MM.1S (cell line): Measurements from ENCODE around the gene PTPRK.

Source experiments
- DNase-seq: peaks from one replicate; pipeline ENCODE4 v3.0.0-alpha.2; 2015
- H2AFZ ChIP-seq: fragments of 300-600 bp; sonication (generic); 2 replicates; pipeline ENCODE4 v1.6.0; 2016; ENCODE audit warnings: antibody characterized with exemption, low read length
- H3F3A ChIP-seq: fragments of 300-600 bp; sonication (generic); 2 replicates; pipeline ENCODE4 v1.6.1; 2016; ENCODE audit warnings: mild to moderate bottlenecking, antibody characterized with exemption, low read length, moderate library complexity, mixed read lengths; ENCODE audit not compliant: insufficient read depth
- H3K27ac ChIP-seq: fragments of 300-600 bp; sonication (generic); 2 replicates; pipeline ENCODE4 v1.5.1; 2016; ENCODE audit warnings: mild to moderate bottlenecking, low read length
- H3K27me3 ChIP-seq: fragments of 300-600 bp; sonication (generic); replicated peaks from 2 replicates; pipeline ENCODE4 v1.6.0; 2016; ENCODE audit warnings: low read length; ENCODE audit not compliant: insufficient read depth
- H3K36me3 ChIP-seq: fragments of 300-600 bp; sonication (generic); replicated peaks from 2 replicates; pipeline ENCODE4 v1.6.1; 2016; ENCODE audit warnings: mild to moderate bottlenecking, low read length, mixed read lengths; ENCODE audit not compliant: insufficient read depth
- H3K4me1 ChIP-seq: fragments of 300-600 bp; sonication (generic); 2 replicates; pipeline ENCODE4 v1.6.1; 2016; ENCODE audit warnings: low read length, mixed read lengths
- H3K4me2 ChIP-seq: fragments of 300-600 bp; sonication (generic); 2 replicates; pipeline ENCODE4 v1.6.0; 2016; ENCODE audit warnings: low read depth, low read length
- H3K4me3 ChIP-seq: fragments of 300-600 bp; sonication (generic); 2 replicates; pipeline ENCODE4 v1.5.1; 2016; ENCODE audit warnings: low read length, mixed read lengths
- H3K79me2 ChIP-seq: fragments of 300-600 bp; sonication (generic); 2 replicates; pipeline ENCODE4 v1.6.1; 2016; ENCODE audit warnings: mixed run types, low read length, mixed read lengths
- H3K9ac ChIP-seq: fragments of 300-600 bp; sonication (generic); 2 replicates; pipeline ENCODE4 v1.6.1; 2016; ENCODE audit warnings: low read length, mixed read lengths
- H3K9me2 ChIP-seq: fragments of 300-600 bp; sonication (generic); replicated peaks from 2 replicates; pipeline ENCODE4 v1.6.1; 2016; ENCODE audit warnings: mild to moderate bottlenecking, low read length, mixed read lengths; ENCODE audit not compliant: insufficient read depth
- H3K9me3 ChIP-seq: fragments of 300-600 bp; sonication (generic); replicated peaks from 2 replicates; pipeline ENCODE4 v1.6.1; 2016; ENCODE audit warnings: mild to moderate bottlenecking, low read length, mixed read lengths; ENCODE audit not compliant: insufficient read depth
- H4K20me1 ChIP-seq: fragments of 300-600 bp; sonication (generic); 2 replicates; pipeline ENCODE4 v1.6.1; 2016; ENCODE audit warnings: mild to moderate bottlenecking, low read length, moderate library complexity, mixed read lengths; ENCODE audit not compliant: insufficient read depth
- CTCF ChIP-seq: fragments of 300-600 bp; sonication (generic); IDR thresholded peaks from 2 replicates; pipeline ENCODE4 v1.5.1; 2016; ENCODE audit warnings: antibody characterized with exemption, low read length, mixed read lengths
- EZH2 ChIP-seq: fragments of 300-600 bp; sonication (generic); optimal IDR thresholded peaks from 2 replicates; pipeline ENCODE3; 2017; ENCODE audit warnings: low read depth, mild to moderate bottlenecking, antibody characterized with exemption, low read length, mixed read lengths
- EZH2phosphoT487 ChIP-seq: fragments of 300-600 bp; sonication (generic); IDR thresholded peaks from 2 replicates; pipeline ENCODE4 v1.6.1; 2018; ENCODE audit warnings: antibody characterized with exemption, low read length

PTPRK gene

DNA sequence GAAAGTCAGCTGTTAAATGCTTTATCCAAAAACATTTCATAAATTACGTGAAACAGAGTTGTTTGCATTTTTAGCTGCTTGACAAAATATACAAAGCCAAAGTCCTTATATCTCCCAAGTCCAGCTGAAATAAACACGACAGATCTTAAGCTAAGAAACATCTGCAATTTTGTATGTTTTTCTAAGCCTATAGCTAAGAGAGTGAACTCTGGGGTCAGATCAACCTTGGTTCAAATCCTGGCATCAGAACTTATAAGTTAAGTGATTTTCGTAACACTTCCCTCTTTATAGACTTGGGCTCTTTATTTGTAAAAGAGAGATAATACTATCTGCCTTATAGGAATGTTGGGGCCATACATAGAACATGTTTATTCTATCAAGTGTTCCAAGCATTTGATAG lies 176.7 kb downstream of the PTPRK start:
- Histone ChIP-seq H3K9me2 (no peaks in the 10 kb centered on the region), H4K20me1 (no peaks in the 10 kb centered on the region), H3F3A (no peaks in the 10 kb centered on the region), H3K27me3 (no peaks in the 10 kb centered on the region), H3K4me3 (no peak overlapping the region), H3K79me2 (no peaks in the 10 kb centered on the region), H3K9ac (no peak overlapping the region), H3K9me3 (no peaks in the 10 kb centered on the region), H3K27ac (no peak overlapping the region), H3K4me2 (no peak overlapping the region), H2AFZ (no peak overlapping the region), H3K4me1 (no peaks in the 10 kb centered on the region), H3K36me3 (no peaks in the 10 kb centered on the region)
- no peak for TF ChIP-seq EZH2phosphoT487
- TF ChIP-seq EZH2, result no peak
- no peak for TF ChIP-seq CTCF
- no peak for DNase-seq

GRCh38 chr6:128339635-128340450 lies 180.6 kb downstream of the PTPRK start:
- Histone ChIP-seq H3K27me3 (no peaks in the 10 kb centered on the region), H3K4me3 (no peak overlapping the region), H2AFZ (no peak overlapping the region), H3K9ac (no peak overlapping the region), H3K79me2 (no peaks in the 10 kb centered on the region), H3K9me2 (no peaks in the 10 kb centered on the region), H3K36me3 (no peaks in the 10 kb centered on the region), H3F3A (no peaks in the 10 kb centered on the region), H3K4me1 (no peaks in the 10 kb centered on the region), H3K9me3 (no peaks in the 10 kb centered on the region), H4K20me1 (no peaks in the 10 kb centered on the region), H3K27ac (no peak overlapping the region), H3K4me2 (no peak overlapping the region)
- DNase-seq, result no peak
- TF ChIP-seq CTCF (no peak), EZH2 (no peak), EZH2phosphoT487 (no peak)

DNA sequence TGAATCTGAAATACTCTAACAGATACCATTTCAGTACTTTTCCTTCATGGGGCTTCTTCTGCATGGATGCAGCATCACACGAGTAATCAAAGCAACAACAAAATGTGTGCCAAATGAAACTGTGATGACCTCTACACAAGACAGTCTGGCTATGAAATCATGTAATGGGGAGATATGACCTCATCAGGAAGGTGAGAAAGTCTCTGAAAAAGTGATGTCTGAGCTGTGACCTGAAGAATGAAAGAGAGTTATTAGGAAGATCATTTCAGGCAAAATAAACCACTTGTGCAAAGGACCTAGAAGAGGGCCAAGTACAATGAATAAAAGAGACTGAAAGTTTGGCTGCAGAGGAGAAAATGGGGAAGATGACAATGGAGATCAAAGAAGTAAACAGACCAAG lies 182.8 kb downstream of the PTPRK start:
- no peaks in the 10 kb centered on the region for H3F3A ChIP-seq
- no peak overlapping the region for H3K9ac ChIP-seq
- no peaks in the 10 kb centered on the region for H3K79me2 ChIP-seq
- no peaks in the 10 kb centered on the region for H3K9me2 ChIP-seq
- H3K4me1 ChIP-seq, result no peaks in the 10 kb centered on the region
- H3K4me2 ChIP-seq, result no peak overlapping the region
- H3K4me3 ChIP-seq, result no peak overlapping the region
- no peak overlapping the region for H3K27ac ChIP-seq
- no peak overlapping the region for H2AFZ ChIP-seq
- DNase-seq, result no peak
- no peaks in the 10 kb centered on the region for H3K36me3 ChIP-seq
- no peaks in the 10 kb centered on the region for H3K9me3 ChIP-seq
- no peaks in the 10 kb centered on the region for H3K27me3 ChIP-seq
- TF ChIP-seq CTCF, result no peak
- no peak for TF ChIP-seq EZH2phosphoT487
- no peak for TF ChIP-seq EZH2
- no peaks in the 10 kb centered on the region for H4K20me1 ChIP-seq
